Mammary epithelial cell (primary cell): ENCODE measurements around the gene MCFD2.

ENCODE experiments used
- CTCF ChIP-seq, 2 donors: IDR thresholded peaks in 1 of 2; conservative IDR thresholded peaks in 1 of 2; 2 replicates each; pipeline ENCODE4 v1.5.1; 2011 to 2012; ENCODE audit warnings: inconsistent platforms in 2 of 2, low read length in 2 of 2, mild to moderate bottlenecking in 2 of 2, control low read depth in 1 of 2, low read depth in 1 of 2; ENCODE audit not compliant: insufficient read depth in 1 of 2; ENCODE audit errors: extremely low read depth in 1 of 2
- EZH2 ChIP-seq: IDR thresholded peaks from 2 replicates; pipeline ENCODE4 v1.6.1; 2012; ENCODE audit warnings: low read length, inconsistent platforms, borderline replicate concordance

- TF ChIP-seq CTCF (conservative IDR thresholded peaks at IDR 0.05 in 1 of 2, IDR thresholded peaks at IDR 0.05 in 1 of 2; ENCODE audit: extremely low read depth in 1 of 2, insufficient read depth in 1 of 2, low read depth in 1 of 2, low read length in 2 of 2) (peak; percentile 46 to 65), EZH2 (no peak)
Observed at GRCh38 chr2:46876741-46877384, 38.7 kb downstream of the MCFD2 start.
